Stimulated activated naive B cell treated with anti-CD40 and anti-IgM and Interleukin-4, amounts not matched to agents 10 μg/mL and 1 μg/mL and 100 μg/mL, for 72 hours (primary cell): Measurements from ENCODE around the gene IL12A.

Source experiments
- ATAC-seq, 2 donors: fragments of 150-1000 bp; cut with Tn5 transposase; replicated peaks; 2 replicates each; pipeline ENCODE4 v1.10.0; 2021; ENCODE audit warnings: moderate library complexity in 1 of 2
- DNase-seq: peaks from one replicate; pipeline ENCODE4 v3.0.0; 2021
- H3K27ac Mint-ChIP-seq: one replicate; pipeline ENCODE4 v1.8.0; 2022; ENCODE audit warnings: mild to moderate bottlenecking, mixed read lengths
- H3K27me3 Mint-ChIP-seq, 2 donors: one replicate each; pipeline ENCODE4 v1.8.0; 2022; ENCODE audit warnings: mixed read lengths in 2 of 2
- H3K36me3 Mint-ChIP-seq, 2 donors: one replicate each; pipeline ENCODE4 v1.8.0; 2022; ENCODE audit warnings: mixed read lengths in 2 of 2, mild to moderate bottlenecking in 1 of 2
- H3K4me1 Mint-ChIP-seq, 2 donors: one replicate each; pipeline ENCODE4 v1.8.0; 2022; ENCODE audit warnings: mixed read lengths in 2 of 2, mild to moderate bottlenecking in 1 of 2
- H3K4me3 Mint-ChIP-seq, 2 donors: one replicate each; pipeline ENCODE4 v1.8.0; 2022; ENCODE audit warnings: mild to moderate bottlenecking in 2 of 2, mixed read lengths in 2 of 2, moderate library complexity in 1 of 2
- H3K9me3 Mint-ChIP-seq, 2 donors: one replicate each; pipeline ENCODE4 v1.8.0; 2022; ENCODE audit warnings: mixed read lengths in 2 of 2, mild to moderate bottlenecking in 1 of 2

Gene IL12A

GRCh38 chr3:160001850-160002623, 13.4 kb downstream of the IL12A start:
- no peaks in the 10 kb centered on the region for H3K27me3 Mint-ChIP-seq
- no peaks in the 10 kb centered on the region for H3K9me3 Mint-ChIP-seq
- H3K36me3 Mint-ChIP-seq: no peaks in the 10 kb centered on the region
- peaks cover 7 to 24% of the 10 kb centered on the region in 2 donors for H3K4me1 Mint-ChIP-seq
- no peak overlapping the region for H3K27ac Mint-ChIP-seq
- H3K4me3 Mint-ChIP-seq: no peak overlapping the region
- ATAC-seq (no peak), DNase-seq (no peak)

GRCh38 chr3:160003520-160004128, 15.0 kb downstream of the IL12A start:
- Mint-ChIP-seq H3K36me3 (no peaks in the 10 kb centered on the region), H3K4me3 (no peak overlapping the region), H3K27me3 (no peaks in the 10 kb centered on the region), H3K4me1 (peaks cover 7 to 24% of the 10 kb centered on the region in 2 donors), H3K27ac (no peak overlapping the region), H3K9me3 (no peaks in the 10 kb centered on the region)
- ATAC-seq (peak; percentile 89 to 90), DNase-seq (peak; percentile 43)

- ATAC-seq (no peak), DNase-seq (no peak)
- peaks cover 7 to 24% of the 10 kb centered on the region in 2 donors for H3K4me1 Mint-ChIP-seq
- H3K36me3 Mint-ChIP-seq: no peaks in the 10 kb centered on the region
- H3K27me3 Mint-ChIP-seq: no peaks in the 10 kb centered on the region
- no peak overlapping the region for H3K27ac Mint-ChIP-seq
- H3K9me3 Mint-ChIP-seq: no peaks in the 10 kb centered on the region
- H3K4me3 Mint-ChIP-seq: no peak overlapping the region
These were observed 16.4 kb downstream of the IL12A start for GRCh38 chr3:160005004-160005403.

- Mint-ChIP-seq H3K36me3 (no peaks in the 10 kb centered on the region), H3K27me3 (no peaks in the 10 kb centered on the region), H3K4me3 (no peak overlapping the region), H3K27ac (no peak overlapping the region), H3K4me1 (peaks cover 12 to 35% of the 10 kb centered on the region in 2 donors), H3K9me3 (no peaks in the 10 kb centered on the region)
- ATAC-seq (peak; percentile 70 to 78), DNase-seq (no peak)
These were observed 17.9 kb downstream of the IL12A start for GRCh38 chr3:160006282-160007163.

GRCh38 chr3:160008961-160009360, 20.3 kb downstream of the IL12A start:
- no peaks in the 10 kb centered on the region for H3K27me3 Mint-ChIP-seq
- H3K27ac Mint-ChIP-seq: no peak overlapping the region
- ATAC-seq (no peak), DNase-seq (no peak)
- H3K4me1 Mint-ChIP-seq: peaks cover 15 to 34% of the 10 kb centered on the region in 2 donors
- H3K36me3 Mint-ChIP-seq: no peaks in the 10 kb centered on the region
- no peak overlapping the region for H3K4me3 Mint-ChIP-seq
- H3K9me3 Mint-ChIP-seq: no peaks in the 10 kb centered on the region

- no peak for DNase-seq
- Mint-ChIP-seq H3K36me3 (no peaks in the 10 kb centered on the region), H3K9me3 (no peaks in the 10 kb centered on the region), H3K27ac (peak overlapping the region; percentile 22), H3K4me1 (peaks cover 15 to 34% of the 10 kb centered on the region in 2 donors), H3K4me3 (no peak overlapping the region), H3K27me3 (no peaks in the 10 kb centered on the region)
- no peak for ATAC-seq
These were observed 20.9 kb downstream of the IL12A start for GRCh38 chr3:160009525-160009924.

GRCh38 chr3:160010578-160010977, 21.9 kb downstream of the IL12A start:
- no peak overlapping the region for H3K4me3 Mint-ChIP-seq
- no peaks in the 10 kb centered on the region for H3K27me3 Mint-ChIP-seq
- no peaks in the 10 kb centered on the region for H3K36me3 Mint-ChIP-seq
- no peaks in the 10 kb centered on the region for H3K9me3 Mint-ChIP-seq
- peaks cover 15 to 34% of the 10 kb centered on the region in 2 donors for H3K4me1 Mint-ChIP-seq
- peak; percentile 47 to 48 for ATAC-seq
- no peak for DNase-seq
- H3K27ac Mint-ChIP-seq: no peak overlapping the region

- Mint-ChIP-seq H3K27ac (peak overlapping the region; percentile 25), H3K36me3 (no peaks in the 10 kb centered on the region), H3K27me3 (no peaks in the 10 kb centered on the region), H3K4me1 (peaks cover 14 to 28% of the 10 kb centered on the region in 2 donors), H3K4me3 (peak overlapping the region in 1 of 2 donors; percentile 1), H3K9me3 (no peaks in the 10 kb centered on the region)
- no peak for DNase-seq
- ATAC-seq: peak; percentile 97
These were observed 23.5 kb downstream of the IL12A start for GRCh38 chr3:160012108-160012507.

- DNase-seq (no peak), ATAC-seq (no peak)
- Mint-ChIP-seq H3K9me3 (peaks cover 0 to 1% of the 10 kb centered on the region in 2 donors), H3K36me3 (no peaks in the 10 kb centered on the region), H3K27ac (no peak overlapping the region), H3K27me3 (peaks cover 10 to 13% of the 10 kb centered on the region in 2 donors), H3K4me1 (peaks cover 12 to 15% of the 10 kb centered on the region in 2 donors), H3K4me3 (no peak overlapping the region)
These were observed 28.3 kb downstream of the IL12A start for GRCh38 chr3:160016972-160017371.

GRCh38 chr3:160018959-160019358, 30.3 kb downstream of the IL12A start:
- Mint-ChIP-seq H3K27me3 (peaks cover 13 to 18% of the 10 kb centered on the region in 2 donors), H3K9me3 (peaks cover 0 to 1% of the 10 kb centered on the region in 2 donors), H3K4me3 (no peak overlapping the region), H3K4me1 (peaks cover 0 to 5% of the 10 kb centered on the region in 2 donors), H3K36me3 (no peaks in the 10 kb centered on the region), H3K27ac (no peak overlapping the region)
- no peak for DNase-seq
- no peak for ATAC-seq

DNA sequence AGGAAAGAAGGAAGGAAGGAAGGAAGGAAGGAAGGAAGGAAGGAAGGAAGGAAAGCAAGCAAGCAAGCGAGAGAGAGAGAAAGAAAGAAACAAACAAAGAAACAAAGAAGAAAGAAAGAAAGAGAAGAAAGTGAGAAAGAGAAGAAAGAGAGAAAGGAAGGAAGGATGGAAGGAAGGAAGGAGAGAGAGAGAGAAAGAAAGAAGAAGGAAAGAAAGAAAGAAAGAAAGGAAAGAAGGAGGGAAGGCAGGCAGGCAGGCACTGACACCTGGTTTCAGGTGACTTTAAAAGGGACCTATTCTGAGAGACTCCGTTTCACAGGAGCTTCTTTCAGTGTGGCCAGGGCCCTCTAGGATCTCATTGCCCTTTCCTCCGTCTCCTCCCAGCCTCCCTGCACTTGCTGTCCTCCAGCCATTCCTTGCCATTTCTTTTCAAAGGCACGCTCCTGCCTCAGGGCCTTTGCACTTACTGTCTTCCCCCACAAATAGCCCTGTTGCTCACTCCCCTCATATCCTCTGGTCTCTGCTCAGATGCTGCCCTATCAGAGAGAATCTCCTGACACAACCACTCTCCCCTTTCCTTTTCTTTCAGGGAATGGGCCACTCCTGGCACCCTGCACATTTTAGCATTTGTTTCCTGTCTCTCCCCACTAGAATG, 31.5 kb downstream of the IL12A start:
- H3K27ac Mint-ChIP-seq: peak overlapping the region; percentile 16
- peaks cover 0 to 5% of the 10 kb centered on the region in 2 donors for H3K4me1 Mint-ChIP-seq
- H3K9me3 Mint-ChIP-seq: peaks cover 0 to 1% of the 10 kb centered on the region in 2 donors

GRCh38 chr3:160022068-160022467, 33.4 kb downstream of the IL12A start:
- Mint-ChIP-seq H3K4me3 (no peak overlapping the region), H3K9me3 (peaks cover 0 to 1% of the 10 kb centered on the region in 2 donors), H3K4me1 (peaks cover 3 to 5% of the 10 kb centered on the region in 2 donors), H3K27ac (no peak overlapping the region), H3K27me3 (peaks cover 13 to 18% of the 10 kb centered on the region in 2 donors), H3K36me3 (no peaks in the 10 kb centered on the region)
- DNase-seq: no peak
- ATAC-seq: no peak

More for the DNA sequence above, 31.5 kb downstream of the IL12A start:
- ATAC-seq (no peak), DNase-seq (no peak)
- Mint-ChIP-seq H3K27me3 (peaks cover 13 to 18% of the 10 kb centered on the region in 2 donors), H3K4me3 (no peak overlapping the region), H3K36me3 (no peaks in the 10 kb centered on the region)

DNA sequence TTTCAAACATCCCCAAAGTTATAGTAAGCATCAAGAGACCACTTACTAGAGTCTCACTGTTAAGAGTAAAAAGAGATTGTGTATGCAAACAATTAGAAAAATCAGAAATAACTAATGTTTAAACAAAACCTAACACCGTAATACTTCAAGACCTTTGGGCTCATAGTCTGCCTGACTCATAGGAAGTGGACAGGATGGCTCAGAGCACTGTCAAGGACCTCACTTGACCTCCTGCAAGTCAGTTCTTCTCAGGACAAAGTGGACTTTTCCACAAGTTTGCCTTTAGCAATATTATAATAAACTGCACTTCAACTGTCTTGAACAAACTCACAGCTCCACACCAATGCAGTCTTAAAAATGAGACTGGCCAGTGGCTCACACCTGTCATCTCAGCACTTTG, 34.8 kb downstream of the IL12A start:
- ATAC-seq: no peak
- H3K4me1 Mint-ChIP-seq: peaks cover 11 to 16% of the 10 kb centered on the region in 2 donors
- H3K27me3 Mint-ChIP-seq: peaks cover 13 to 14% of the 10 kb centered on the region in 2 donors
- H3K36me3 Mint-ChIP-seq: no peaks in the 10 kb centered on the region
- H3K27ac Mint-ChIP-seq: no peak overlapping the region
- no peaks in the 10 kb centered on the region for H3K9me3 Mint-ChIP-seq
- no peak overlapping the region for H3K4me3 Mint-ChIP-seq
- no peak for DNase-seq
